ENCODE results near the gene CRACDL. TPM values are rescaled to one million over a fixed set of nuclear protein-coding genes. Genes with fewer than 3 reads are reported as not detected.

The CRACDL gene
- total RNA-seq, 6 experiments from 2014 or later, result not detected

DNA sequence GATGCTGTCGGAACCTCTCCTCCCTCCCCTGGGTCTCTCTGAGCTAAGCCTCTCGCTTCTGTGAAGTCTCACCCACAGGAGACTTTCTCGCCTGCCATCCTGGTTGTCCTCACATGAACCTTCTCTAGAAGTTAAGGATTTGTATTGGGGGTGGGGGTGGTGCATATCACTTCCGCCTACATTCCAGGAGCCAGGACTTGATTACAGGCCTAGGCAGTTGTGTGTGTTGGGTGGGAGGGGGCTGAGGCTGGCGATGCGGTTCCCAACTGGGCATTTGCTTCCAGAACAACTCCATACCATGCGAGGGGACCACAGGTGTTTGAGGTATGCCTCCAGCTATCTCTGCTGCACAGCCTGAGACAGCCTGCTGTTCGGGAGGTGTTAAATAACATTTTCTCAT, 148.3 kb downstream of the CRACDL start:
- Mint-ChIP-seq H3K9me3 (no peaks in the 10 kb centered on the region), H3K36me3 (ENCODE audit: low read depth) (no peaks in the 10 kb centered on the region), H3K4me3 (no peak overlapping the region), H3K27me3 (ENCODE audit: insufficient read depth) (peaks cover 22% of the 10 kb centered on the region), H3K27ac (no peak overlapping the region), H3K4me1 (ENCODE audit: low read depth) (no peaks in the 10 kb centered on the region)
- TF ChIP-seq, protein P1, sequence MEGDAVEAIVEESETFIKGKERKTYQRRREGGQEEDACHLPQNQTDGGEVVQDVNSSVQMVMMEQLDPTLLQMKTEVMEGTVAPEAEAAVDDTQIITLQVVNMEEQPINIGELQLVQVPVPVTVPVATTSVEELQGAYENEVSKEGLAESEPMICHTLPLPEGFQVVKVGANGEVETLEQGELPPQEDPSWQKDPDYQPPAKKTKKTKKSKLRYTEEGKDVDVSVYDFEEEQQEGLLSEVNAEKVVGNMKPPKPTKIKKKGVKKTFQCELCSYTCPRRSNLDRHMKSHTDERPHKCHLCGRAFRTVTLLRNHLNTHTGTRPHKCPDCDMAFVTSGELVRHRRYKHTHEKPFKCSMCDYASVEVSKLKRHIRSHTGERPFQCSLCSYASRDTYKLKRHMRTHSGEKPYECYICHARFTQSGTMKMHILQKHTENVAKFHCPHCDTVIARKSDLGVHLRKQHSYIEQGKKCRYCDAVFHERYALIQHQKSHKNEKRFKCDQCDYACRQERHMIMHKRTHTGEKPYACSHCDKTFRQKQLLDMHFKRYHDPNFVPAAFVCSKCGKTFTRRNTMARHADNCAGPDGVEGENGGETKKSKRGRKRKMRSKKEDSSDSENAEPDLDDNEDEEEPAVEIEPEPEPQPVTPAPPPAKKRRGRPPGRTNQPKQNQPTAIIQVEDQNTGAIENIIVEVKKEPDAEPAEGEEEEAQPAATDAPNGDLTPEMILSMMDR (IDR thresholded peaks at IDR 0.05), result no peak
- DNase-seq, result no peak

DNA sequence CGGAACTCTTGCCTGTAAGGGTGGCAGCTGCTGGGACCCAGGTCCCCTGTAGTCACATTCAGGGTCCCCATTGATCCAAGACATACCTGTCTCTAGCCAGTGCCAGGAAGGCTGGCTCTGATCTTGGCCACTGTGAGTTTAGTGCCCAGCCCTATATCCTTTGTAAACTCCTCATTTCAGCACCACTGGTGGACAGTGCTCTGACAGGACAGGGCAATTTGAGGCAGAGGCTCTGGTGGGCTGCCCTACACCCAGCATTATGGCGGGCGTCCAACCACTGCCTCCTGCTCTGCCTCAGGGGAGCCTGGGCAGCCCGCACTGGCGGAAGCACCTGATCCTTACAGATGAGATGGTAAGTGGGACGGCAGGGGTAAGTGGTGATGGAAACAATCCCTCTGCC, 149.8 kb downstream of the CRACDL start:
- H3K4me1 Mint-ChIP-seq (ENCODE audit: low read depth), result no peaks in the 10 kb centered on the region
- H3K9me3 Mint-ChIP-seq, result no peaks in the 10 kb centered on the region
- no peak overlapping the region for H3K4me3 Mint-ChIP-seq
- no peaks in the 10 kb centered on the region for H3K36me3 Mint-ChIP-seq (ENCODE audit: low read depth)
- TF ChIP-seq, protein P1 (IDR thresholded peaks at IDR 0.05), result no peak
- no peak for DNase-seq
- no peak overlapping the region for H3K27ac Mint-ChIP-seq
- H3K27me3 Mint-ChIP-seq (ENCODE audit: insufficient read depth), result peaks cover 22% of the 10 kb centered on the region

DNA sequence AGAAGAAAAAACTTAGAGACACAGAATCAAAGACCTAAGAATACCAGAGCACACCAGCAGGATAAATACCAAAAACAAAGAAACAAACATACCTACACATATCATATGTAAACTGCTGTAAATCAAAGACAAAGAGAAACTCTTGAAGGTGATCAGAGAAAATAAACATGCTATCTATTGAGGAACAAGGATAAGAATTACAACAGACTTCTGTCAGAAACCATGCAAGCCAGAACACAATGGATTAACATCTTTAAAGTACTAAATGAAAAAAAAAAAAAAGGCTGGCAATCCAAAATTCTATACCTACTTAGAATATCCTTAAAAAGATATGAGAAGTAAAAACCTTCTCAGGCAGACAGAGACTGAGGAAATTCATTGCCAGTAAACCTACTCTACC, 153.5 kb downstream of the CRACDL start:
- TF ChIP-seq, protein P1 (IDR thresholded peaks at IDR 0.05), result no peak
- no peak for DNase-seq
- Mint-ChIP-seq H3K9me3 (no peaks in the 10 kb centered on the region), H3K4me3 (no peak overlapping the region), H3K27me3 (ENCODE audit: insufficient read depth) (peaks cover 10% of the 10 kb centered on the region), H3K4me1 (ENCODE audit: low read depth) (no peaks in the 10 kb centered on the region), H3K27ac (no peak overlapping the region), H3K36me3 (ENCODE audit: low read depth) (no peaks in the 10 kb centered on the region)

DNA sequence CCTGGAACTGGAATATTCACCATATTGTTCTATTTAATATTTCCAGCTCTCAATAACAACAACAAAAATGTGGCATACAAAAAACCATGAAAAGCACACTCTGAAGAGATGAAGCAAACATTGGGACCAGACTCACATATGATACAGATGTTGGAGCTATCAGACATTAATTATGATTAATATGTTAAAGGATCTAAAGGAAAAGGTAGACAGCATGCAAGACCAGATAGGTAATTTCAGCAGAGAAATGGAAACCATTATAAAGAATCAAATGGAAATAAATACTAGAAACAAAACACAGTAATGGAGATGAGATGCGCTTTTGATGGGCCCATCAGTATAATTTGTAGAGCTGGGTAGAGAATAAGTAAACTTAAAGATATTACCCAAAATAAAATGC, 154.2 kb downstream of the CRACDL start:
- no peak overlapping the region for H3K27ac Mint-ChIP-seq
- no peak overlapping the region for H3K4me3 Mint-ChIP-seq
- TF ChIP-seq, protein P1 (IDR thresholded peaks at IDR 0.05), result no peak
- H3K27me3 Mint-ChIP-seq (ENCODE audit: insufficient read depth), result peaks cover 4% of the 10 kb centered on the region; the same call in 1 of the 2 replicates
- no peaks in the 10 kb centered on the region for H3K36me3 Mint-ChIP-seq (ENCODE audit: low read depth)
- no peaks in the 10 kb centered on the region for H3K4me1 Mint-ChIP-seq (ENCODE audit: low read depth)
- no peak for DNase-seq
- H3K9me3 Mint-ChIP-seq, result no peaks in the 10 kb centered on the region

DNA sequence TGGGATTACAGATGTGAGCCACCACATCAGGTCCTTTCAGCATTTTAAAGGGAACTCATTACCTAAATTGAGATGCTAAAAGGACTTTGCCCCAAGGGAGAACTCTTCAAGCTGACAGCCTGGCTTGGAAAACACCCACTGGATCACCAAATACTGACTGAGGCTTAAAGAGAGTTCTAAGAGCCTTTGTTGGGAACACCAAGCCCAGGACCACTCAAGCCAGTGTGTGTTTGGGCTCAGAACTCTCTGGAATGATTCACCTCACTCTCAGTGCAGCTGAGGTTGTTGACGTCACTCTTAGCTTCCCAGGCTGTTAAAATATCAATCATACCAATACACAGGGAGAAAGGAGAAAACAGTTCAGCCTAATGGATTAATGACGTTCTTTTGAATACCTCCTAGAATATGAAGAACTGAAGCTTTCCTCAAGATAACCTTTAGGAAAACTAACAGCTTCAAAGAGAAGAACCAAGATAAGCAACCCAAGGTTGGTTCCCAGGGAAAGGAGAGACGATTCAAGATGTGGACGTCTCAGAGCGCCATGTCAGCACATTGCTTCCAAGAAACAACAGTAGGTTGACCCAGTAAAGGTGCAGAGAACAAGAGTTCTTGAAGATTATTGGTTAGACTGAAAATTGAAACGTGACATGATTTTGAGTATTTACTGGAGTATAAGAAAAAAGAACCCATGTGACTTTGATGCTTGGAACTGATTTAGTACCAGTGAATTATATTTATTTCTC, 157.1 kb downstream of the CRACDL start:
- Mint-ChIP-seq H3K27ac (no peak overlapping the region), H3K27me3 (ENCODE audit: insufficient read depth) (peaks cover 6% of the 10 kb centered on the region), H3K4me3 (no peak overlapping the region), H3K36me3 (ENCODE audit: low read depth) (no peaks in the 10 kb centered on the region), H3K9me3 (no peaks in the 10 kb centered on the region), H3K4me1 (ENCODE audit: low read depth) (no peaks in the 10 kb centered on the region)
- TF ChIP-seq, protein P1 (IDR thresholded peaks at IDR 0.05), result no peak
- no peak for DNase-seq
